HL-60 (cell line): ENCODE data around the gene ANKS1A.

ENCODE experiments used
- CTCF ChIP-seq: IDR thresholded peaks from one replicate; pipeline ENCODE4 v1.5.1; 2011; ENCODE audit warnings: low read length, control low read depth, inconsistent platforms; ENCODE audit not compliant: insufficient read depth
- POLR2AphosphoS5 ChIP-seq: IDR thresholded peaks from 2 replicates; pipeline ENCODE4 v1.6.1; 2012; ENCODE audit warnings: low read depth
- TF ChIP-seq, protein P1 (sequence below): IDR thresholded peaks from 2 replicates; pipeline ENCODE4 v1.6.1; 2012; ENCODE audit warnings: low read depth; ENCODE audit not compliant: insufficient replicate concordance

- TF ChIP-seq CTCF = no peak
- no peak for TF ChIP-seq POLR2AphosphoS5
- TF ChIP-seq, protein P1, sequence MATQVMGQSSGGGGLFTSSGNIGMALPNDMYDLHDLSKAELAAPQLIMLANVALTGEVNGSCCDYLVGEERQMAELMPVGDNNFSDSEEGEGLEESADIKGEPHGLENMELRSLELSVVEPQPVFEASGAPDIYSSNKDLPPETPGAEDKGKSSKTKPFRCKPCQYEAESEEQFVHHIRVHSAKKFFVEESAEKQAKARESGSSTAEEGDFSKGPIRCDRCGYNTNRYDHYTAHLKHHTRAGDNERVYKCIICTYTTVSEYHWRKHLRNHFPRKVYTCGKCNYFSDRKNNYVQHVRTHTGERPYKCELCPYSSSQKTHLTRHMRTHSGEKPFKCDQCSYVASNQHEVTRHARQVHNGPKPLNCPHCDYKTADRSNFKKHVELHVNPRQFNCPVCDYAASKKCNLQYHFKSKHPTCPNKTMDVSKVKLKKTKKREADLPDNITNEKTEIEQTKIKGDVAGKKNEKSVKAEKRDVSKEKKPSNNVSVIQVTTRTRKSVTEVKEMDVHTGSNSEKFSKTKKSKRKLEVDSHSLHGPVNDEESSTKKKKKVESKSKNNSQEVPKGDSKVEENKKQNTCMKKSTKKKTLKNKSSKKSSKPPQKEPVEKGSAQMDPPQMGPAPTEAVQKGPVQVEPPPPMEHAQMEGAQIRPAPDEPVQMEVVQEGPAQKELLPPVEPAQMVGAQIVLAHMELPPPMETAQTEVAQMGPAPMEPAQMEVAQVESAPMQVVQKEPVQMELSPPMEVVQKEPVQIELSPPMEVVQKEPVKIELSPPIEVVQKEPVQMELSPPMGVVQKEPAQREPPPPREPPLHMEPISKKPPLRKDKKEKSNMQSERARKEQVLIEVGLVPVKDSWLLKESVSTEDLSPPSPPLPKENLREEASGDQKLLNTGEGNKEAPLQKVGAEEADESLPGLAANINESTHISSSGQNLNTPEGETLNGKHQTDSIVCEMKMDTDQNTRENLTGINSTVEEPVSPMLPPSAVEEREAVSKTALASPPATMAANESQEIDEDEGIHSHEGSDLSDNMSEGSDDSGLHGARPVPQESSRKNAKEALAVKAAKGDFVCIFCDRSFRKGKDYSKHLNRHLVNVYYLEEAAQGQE = no peak
These were observed 69.7 kb downstream of the ANKS1A start for GRCh38 chr6:34958734-34959133.
